ENCODE measurements around the gene SLCO2B1.

The SLCO2B1 gene

DNA sequence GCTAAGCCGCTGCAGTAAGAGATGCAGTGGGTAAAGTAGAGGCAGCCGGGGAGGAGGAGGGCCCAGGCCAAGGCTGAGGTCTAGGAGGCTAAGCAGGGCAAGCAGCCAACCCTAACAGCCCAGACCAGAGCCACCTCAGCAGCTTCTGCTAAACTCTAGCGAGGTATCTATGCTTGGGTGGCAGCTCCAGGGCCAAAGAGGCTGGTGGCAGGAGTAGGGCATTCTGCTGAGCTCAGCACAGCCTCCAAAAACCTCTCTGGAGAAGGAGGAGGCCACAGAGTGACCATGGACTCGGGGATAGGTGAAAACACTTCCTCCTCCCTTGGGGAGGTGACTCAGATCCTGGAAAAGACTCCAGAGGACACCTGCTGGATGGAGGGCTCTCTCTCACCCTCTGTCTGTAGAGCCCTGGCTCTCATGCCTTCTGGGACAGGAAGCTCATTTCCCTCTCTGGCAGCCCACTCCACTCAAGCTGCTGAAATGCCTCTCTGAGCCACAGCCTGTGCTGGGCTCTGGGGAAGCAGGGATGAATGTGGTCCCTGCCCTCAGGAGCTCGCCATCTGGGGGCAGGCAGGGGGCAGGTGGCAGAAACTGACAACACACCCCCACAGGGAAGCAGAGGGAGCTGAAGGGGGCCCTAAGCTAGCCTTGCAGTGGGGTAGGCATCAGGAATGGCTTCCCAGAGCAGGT, 73.2 kb downstream of the SLCO2B1 start:
- H3K4me3 ChIP-seq (replicated peaks; ENCODE audit: low read depth, low read length), result no peak overlapping the region
- TF ChIP-seq, protein P1, sequence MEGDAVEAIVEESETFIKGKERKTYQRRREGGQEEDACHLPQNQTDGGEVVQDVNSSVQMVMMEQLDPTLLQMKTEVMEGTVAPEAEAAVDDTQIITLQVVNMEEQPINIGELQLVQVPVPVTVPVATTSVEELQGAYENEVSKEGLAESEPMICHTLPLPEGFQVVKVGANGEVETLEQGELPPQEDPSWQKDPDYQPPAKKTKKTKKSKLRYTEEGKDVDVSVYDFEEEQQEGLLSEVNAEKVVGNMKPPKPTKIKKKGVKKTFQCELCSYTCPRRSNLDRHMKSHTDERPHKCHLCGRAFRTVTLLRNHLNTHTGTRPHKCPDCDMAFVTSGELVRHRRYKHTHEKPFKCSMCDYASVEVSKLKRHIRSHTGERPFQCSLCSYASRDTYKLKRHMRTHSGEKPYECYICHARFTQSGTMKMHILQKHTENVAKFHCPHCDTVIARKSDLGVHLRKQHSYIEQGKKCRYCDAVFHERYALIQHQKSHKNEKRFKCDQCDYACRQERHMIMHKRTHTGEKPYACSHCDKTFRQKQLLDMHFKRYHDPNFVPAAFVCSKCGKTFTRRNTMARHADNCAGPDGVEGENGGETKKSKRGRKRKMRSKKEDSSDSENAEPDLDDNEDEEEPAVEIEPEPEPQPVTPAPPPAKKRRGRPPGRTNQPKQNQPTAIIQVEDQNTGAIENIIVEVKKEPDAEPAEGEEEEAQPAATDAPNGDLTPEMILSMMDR (IDR thresholded peaks at IDR 0.05; ENCODE audit: low read depth, low read length, missing control alignments), result no peak
- DNase-seq (ENCODE audit: extremely low read depth, low read depth), result no peak

DNA sequence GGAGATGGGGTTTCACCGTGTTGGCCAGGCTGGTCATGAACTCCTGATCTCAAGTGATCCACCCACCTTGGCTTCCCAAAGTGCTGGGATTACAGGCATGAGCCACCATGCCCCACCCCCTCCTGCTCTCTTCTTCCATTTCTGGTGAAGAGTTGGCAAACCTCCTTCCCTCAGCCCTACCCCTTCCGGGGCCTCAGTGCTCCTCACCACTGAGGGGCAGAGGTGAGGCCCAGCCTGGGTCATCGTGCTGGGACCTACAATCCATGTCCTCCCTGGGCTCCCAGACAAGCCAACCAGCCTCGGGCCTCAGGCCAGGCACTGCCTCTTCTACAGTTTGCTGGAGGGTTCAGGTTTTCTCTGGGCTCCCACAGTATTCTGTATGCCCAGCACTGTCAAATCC, 74.9 kb downstream of the SLCO2B1 start:
- TF ChIP-seq, protein P1 (IDR thresholded peaks at IDR 0.05; ENCODE audit: low read depth, low read length, missing control alignments), result no peak
- H3K4me3 ChIP-seq (replicated peaks; ENCODE audit: low read depth, low read length), result no peak overlapping the region
- no peak for DNase-seq (ENCODE audit: extremely low read depth, low read depth)

DNA sequence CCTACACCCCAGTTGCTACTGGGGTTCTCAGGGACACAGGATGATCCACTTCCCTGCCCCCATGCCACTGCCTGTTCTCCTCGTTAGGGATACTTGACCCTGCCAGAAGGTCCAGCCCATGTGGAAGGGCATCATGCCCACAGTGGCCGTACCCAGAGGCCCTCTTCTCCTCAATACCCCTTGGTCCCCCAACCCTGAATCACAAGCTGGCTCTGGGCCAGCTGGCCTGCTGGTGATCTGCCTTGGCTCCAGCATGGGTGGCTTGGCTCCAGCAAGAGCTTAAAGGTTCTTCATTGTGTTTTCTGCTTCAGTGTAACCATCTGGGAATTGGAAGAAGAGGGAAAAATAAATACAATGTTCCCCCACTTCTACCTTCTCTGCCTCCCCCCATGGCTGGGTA, 78.6 kb downstream of the SLCO2B1 start:
- DNase-seq (ENCODE audit: extremely low read depth, low read depth), result no peak
- H3K4me3 ChIP-seq (replicated peaks; ENCODE audit: low read depth, low read length), result no peak overlapping the region

DNA sequence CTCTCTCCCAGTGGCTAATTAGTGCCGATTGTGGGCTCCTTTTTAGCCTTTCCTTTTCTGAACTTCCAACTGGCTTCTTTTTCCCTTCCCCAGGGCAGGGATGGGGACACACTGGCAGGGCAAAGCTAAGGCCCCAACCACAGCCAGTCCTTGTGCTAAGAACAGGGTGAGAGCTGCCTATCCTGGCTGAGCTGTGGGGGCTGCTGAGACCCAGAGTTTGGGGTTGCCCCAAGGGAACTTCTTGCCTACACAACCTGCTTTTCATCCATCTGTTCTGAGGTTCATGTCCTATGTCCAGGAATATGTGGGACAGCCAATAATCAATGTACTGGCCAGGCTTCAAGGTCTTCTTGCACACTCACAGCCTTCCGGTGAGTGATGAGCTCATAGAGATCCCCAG, 79.7 kb downstream of the SLCO2B1 start:
- H3K4me3 ChIP-seq (replicated peaks; ENCODE audit: low read depth, low read length), result no peak overlapping the region
- DNase-seq (ENCODE audit: extremely low read depth, low read depth), result no peak
- TF ChIP-seq, protein P1 (IDR thresholded peaks at IDR 0.05; ENCODE audit: low read depth, low read length, missing control alignments), result no peak

More for the DNA sequence above, 78.6 kb downstream of the SLCO2B1 start:
- TF ChIP-seq, protein P1 (IDR thresholded peaks at IDR 0.05; ENCODE audit: low read depth, low read length, missing control alignments), result no peak

DNA sequence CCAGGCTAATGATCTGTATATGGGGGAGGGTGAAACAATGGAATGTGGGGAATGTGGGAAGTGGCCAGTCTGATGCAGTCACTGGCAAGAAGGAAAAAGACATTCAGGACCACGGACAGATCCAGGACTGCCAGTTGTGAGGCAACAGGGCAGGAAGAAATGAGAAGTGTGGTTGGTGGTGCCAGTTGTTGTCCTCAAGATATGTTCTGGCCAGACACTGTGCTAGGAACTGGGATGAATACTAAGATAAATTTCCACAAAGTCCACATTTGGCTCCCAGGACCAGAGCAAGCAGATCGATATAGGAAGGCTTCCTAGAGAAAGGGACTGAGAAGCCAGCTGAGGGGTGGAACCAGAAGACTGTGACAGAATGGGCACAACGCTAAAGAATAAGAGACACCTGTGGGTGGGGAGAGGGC, 82.9 kb downstream of the SLCO2B1 start:
- DNase-seq (ENCODE audit: extremely low read depth, low read depth), result peak; percentile 56
- TF ChIP-seq, protein P1 (IDR thresholded peaks at IDR 0.05; ENCODE audit: low read depth, low read length, missing control alignments), result no peak
- H3K4me3 ChIP-seq (replicated peaks; ENCODE audit: low read depth, low read length), result no peak overlapping the region

DNA sequence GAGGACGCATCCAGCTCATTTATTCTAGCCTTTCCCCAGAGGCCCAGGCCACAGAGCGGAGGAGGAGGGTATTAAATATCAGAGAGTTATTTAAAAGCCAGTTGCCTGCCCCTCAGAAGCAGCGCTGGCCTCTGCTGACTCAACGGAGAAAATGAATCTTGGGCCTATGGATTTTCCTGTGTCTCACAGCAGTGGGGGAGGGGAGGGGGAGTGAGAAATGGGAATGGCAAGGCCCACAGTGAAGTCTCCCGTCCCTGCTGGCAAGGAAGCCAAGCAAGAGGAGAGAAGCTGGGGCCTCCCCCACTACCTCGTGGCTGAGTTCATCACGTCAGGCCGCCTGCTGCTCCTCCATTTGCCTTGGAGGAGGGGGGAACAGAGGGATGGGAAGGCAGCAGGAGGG, 85.2 kb downstream of the SLCO2B1 start:
- TF ChIP-seq, protein P1 (IDR thresholded peaks at IDR 0.05; ENCODE audit: low read depth, low read length, missing control alignments), result no peak
- no peak for DNase-seq (ENCODE audit: extremely low read depth, low read depth)
- H3K4me3 ChIP-seq (replicated peaks; ENCODE audit: low read depth, low read length), result no peak overlapping the region

DNA sequence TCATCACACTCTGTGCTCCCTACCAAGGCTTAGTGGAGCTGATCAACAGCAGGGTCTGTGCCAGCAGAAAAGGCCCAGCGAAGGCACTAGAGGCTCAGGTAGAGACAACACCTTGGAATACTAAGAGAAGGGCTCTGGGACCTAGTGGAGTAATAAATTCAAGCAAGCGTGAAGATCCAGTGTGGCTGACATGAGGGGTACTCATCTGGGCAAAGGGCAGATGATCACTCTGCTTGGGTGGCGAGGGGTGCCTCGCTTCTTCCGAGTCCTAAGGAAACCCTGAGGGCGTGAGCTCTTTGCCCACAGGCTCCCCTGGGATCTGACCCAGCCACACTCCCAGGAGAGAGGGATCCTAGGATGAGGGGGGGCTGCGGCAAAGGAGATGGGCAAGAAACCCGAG, 86.1 kb downstream of the SLCO2B1 start:
- DNase-seq (ENCODE audit: extremely low read depth, low read depth), result no peak
- H3K4me3 ChIP-seq (replicated peaks; ENCODE audit: low read depth, low read length), result no peak overlapping the region
- TF ChIP-seq, protein P1 (IDR thresholded peaks at IDR 0.05; ENCODE audit: low read depth, low read length, missing control alignments), result no peak
